ENCODE data around the gene ITSN2.

DNA sequence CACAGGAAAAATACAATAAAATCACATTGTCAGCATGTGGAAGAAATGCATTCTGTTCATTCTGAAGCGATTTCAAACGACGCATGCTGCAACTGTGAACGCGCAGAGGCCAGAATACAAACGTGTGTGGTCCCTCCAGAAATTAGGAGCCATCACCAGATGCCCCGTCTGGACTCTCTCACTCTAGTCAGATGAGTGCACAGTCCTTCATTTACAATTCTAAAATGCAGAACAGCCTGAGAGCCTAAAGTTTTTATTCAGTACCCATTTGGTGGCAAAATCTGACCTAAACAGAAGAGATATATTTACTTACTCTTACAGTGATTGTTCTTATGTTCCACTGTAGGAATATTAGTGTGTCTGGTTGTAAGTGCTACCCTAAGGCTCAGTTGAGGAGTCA lies 148.9 kb downstream of the ITSN2 start:
- no peak for TF ChIP-seq POLR2A (IDR thresholded peaks at IDR 0.05)
- TF ChIP-seq, protein P1, sequence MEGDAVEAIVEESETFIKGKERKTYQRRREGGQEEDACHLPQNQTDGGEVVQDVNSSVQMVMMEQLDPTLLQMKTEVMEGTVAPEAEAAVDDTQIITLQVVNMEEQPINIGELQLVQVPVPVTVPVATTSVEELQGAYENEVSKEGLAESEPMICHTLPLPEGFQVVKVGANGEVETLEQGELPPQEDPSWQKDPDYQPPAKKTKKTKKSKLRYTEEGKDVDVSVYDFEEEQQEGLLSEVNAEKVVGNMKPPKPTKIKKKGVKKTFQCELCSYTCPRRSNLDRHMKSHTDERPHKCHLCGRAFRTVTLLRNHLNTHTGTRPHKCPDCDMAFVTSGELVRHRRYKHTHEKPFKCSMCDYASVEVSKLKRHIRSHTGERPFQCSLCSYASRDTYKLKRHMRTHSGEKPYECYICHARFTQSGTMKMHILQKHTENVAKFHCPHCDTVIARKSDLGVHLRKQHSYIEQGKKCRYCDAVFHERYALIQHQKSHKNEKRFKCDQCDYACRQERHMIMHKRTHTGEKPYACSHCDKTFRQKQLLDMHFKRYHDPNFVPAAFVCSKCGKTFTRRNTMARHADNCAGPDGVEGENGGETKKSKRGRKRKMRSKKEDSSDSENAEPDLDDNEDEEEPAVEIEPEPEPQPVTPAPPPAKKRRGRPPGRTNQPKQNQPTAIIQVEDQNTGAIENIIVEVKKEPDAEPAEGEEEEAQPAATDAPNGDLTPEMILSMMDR (IDR thresholded peaks at IDR 0.05): no peak
- no peak for TF ChIP-seq POLR2AphosphoS5 (IDR thresholded peaks at IDR 0.05)

Measured in breast epithelium (tissue), 3 donors.